ENCODE data around the gene FREY1.

FREY1 gene

DNA sequence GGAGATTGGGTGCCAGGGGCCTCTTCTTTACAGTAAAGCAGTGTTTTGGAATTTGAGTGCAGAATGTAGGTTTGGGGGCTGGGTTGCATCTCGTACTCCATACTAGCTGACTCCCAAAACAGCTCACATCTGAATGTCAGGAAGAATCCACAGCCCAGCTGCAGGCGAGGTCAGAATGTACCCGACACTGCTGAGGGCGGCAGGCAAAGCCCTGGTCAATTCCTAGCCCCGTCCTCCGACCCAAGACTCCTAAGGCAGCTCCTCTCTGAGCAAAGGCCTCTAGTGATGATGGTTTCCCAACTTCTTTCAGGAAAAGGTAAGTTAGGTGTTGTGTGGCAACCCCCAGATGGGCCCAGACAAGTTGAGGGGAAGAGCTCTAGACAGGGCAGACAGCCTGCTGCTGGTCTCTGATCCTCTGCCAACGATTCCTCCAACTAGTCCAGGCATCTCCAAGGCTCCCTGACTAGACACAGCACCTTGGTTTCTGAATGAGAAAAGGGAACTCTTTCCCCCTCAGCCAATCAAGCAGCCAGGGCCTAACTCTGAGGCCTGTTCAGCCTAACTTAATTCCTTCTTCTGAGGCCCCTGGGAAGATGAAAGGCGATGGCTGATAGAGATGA lies 24.0 kb upstream of the FREY1 start:
- peaks cover 10% of the 10 kb centered on the region for H3K4me1 ChIP-seq (ENCODE audit: insufficient read depth, low read length, poor library complexity, severe bottlenecking)
- no peaks in the 10 kb centered on the region for H3K79me2 ChIP-seq (ENCODE audit: insufficient read depth, low read length)
- H3K9ac ChIP-seq (ENCODE audit: low read depth, low read length, poor library complexity, severe bottlenecking): no peak overlapping the region
- no peak overlapping the region for H3K4me3 ChIP-seq (ENCODE audit: low read length, poor library complexity, severe bottlenecking)
- H3F3A ChIP-seq (ENCODE audit: low read depth): no peaks in the 10 kb centered on the region
- H3K27me3 ChIP-seq (ENCODE audit: insufficient read depth, low read length, poor library complexity, severe bottlenecking): no peaks in the 10 kb centered on the region
- TF ChIP-seq, protein P1, sequence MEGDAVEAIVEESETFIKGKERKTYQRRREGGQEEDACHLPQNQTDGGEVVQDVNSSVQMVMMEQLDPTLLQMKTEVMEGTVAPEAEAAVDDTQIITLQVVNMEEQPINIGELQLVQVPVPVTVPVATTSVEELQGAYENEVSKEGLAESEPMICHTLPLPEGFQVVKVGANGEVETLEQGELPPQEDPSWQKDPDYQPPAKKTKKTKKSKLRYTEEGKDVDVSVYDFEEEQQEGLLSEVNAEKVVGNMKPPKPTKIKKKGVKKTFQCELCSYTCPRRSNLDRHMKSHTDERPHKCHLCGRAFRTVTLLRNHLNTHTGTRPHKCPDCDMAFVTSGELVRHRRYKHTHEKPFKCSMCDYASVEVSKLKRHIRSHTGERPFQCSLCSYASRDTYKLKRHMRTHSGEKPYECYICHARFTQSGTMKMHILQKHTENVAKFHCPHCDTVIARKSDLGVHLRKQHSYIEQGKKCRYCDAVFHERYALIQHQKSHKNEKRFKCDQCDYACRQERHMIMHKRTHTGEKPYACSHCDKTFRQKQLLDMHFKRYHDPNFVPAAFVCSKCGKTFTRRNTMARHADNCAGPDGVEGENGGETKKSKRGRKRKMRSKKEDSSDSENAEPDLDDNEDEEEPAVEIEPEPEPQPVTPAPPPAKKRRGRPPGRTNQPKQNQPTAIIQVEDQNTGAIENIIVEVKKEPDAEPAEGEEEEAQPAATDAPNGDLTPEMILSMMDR (conservative IDR thresholded peaks at IDR 0.05; ENCODE audit: low read length): no peak
- TF ChIP-seq EZH2phosphoT487 (IDR thresholded peaks at IDR 0.05; ENCODE audit: borderline replicate concordance): no peak
- H3K4me2 ChIP-seq (ENCODE audit: low read depth, low read length, poor library complexity, severe bottlenecking): no peak overlapping the region
- H3K36me3 ChIP-seq (ENCODE audit: insufficient read depth, low read length): peaks cover 41% of the 10 kb centered on the region; the same call in 1 of the 2 replicates
- H3K9me3 ChIP-seq (ENCODE audit: insufficient read depth, low read depth, low read length): no peaks in the 10 kb centered on the region
- no peaks in the 10 kb centered on the region for H3K9me2 ChIP-seq (replicated peaks; ENCODE audit: low read depth, low read length)
- no peak overlapping the region for H2AFZ ChIP-seq (ENCODE audit: low read length)
- no peaks in the 10 kb centered on the region for H4K20me1 ChIP-seq (ENCODE audit: insufficient read depth, low read length, poor library complexity, severe bottlenecking)

DNA sequence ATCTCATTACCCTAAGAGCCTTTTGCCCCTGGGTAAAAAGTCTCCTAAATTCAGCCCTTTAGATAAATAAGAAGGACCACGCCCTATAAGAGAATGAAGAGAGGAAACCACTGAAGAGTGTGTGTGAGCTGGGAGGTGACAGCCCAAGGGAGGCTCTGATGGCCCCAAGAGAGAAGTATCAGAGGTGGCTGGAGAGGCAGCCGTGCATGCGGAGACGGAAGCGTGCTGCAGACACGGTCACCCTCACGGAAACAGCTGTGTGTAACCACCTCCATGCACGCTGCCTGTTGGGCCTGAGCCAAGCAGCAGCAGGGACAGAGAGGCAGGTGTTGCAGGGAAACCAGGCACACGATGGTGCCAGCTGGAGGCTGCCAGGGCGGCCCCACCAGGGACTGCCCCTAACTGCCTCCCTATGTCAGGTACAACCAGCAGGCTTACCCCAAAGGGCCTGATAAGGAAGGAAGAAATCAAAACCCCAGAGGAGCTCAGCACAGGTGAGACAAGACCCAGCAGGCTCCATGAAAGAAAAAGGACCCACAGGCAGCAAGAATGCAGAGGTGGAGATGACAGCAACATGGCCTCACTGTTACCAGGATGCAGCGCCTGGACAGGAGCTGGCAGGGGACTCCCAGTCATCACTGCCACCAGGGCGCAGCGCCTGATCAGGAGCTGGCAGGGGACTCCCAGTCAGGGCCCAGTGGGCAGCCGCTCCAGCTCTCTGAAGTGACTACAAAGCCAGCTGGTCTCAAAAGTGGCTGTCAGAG lies 23.1 kb upstream of the FREY1 start:
- no peak overlapping the region for H3K4me3 ChIP-seq (ENCODE audit: low read length, poor library complexity, severe bottlenecking)
- no peaks in the 10 kb centered on the region for H3F3A ChIP-seq (ENCODE audit: low read depth)
- peaks cover 10% of the 10 kb centered on the region for H3K4me1 ChIP-seq (ENCODE audit: insufficient read depth, low read length, poor library complexity, severe bottlenecking)
- H3K27me3 ChIP-seq (ENCODE audit: insufficient read depth, low read length, poor library complexity, severe bottlenecking): no peaks in the 10 kb centered on the region
- H3K9ac ChIP-seq (ENCODE audit: low read depth, low read length, poor library complexity, severe bottlenecking): no peak overlapping the region
- H3K79me2 ChIP-seq (ENCODE audit: insufficient read depth, low read length): no peaks in the 10 kb centered on the region
- no peak overlapping the region for H3K4me2 ChIP-seq (ENCODE audit: low read depth, low read length, poor library complexity, severe bottlenecking)
- TF ChIP-seq, protein P1 (conservative IDR thresholded peaks at IDR 0.05; ENCODE audit: low read length): no peak
- no peak for TF ChIP-seq EZH2phosphoT487 (IDR thresholded peaks at IDR 0.05; ENCODE audit: borderline replicate concordance)
- H4K20me1 ChIP-seq (ENCODE audit: insufficient read depth, low read length, poor library complexity, severe bottlenecking): no peaks in the 10 kb centered on the region
- peaks cover 34% of the 10 kb centered on the region; the same call in 1 of the 2 replicates for H3K36me3 ChIP-seq (ENCODE audit: insufficient read depth, low read length)
- H3K9me2 ChIP-seq (replicated peaks; ENCODE audit: low read depth, low read length): no peaks in the 10 kb centered on the region
- H3K9me3 ChIP-seq (ENCODE audit: insufficient read depth, low read depth, low read length): no peaks in the 10 kb centered on the region
- no peak overlapping the region for H2AFZ ChIP-seq (ENCODE audit: low read length)

DNA sequence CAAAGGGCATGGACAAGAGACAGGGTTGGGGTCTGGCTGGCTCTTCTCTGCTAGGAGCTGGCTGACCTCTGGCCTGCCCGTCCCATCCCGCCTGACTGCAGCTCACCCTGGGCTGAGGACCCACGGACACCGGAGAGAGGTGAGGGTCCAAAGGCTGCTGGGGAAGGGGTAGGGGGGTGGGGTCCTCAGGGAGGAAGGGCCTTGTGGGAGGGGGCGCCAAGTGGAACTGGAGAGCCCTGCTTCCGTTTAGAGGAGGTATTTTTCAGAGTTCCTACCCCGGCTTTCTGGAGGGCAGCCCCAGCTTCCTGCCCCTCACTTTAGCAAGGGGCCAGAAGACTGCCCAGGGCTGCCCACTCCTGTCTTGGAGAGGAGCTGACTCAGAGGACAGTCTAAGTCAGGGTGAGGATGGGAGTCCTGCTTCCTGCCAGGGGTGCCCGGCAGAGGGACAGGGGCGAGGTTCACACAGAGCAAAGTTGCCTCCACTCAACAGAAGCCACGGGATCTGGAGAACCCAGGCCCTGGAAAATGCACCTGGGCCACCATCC lies 22.5 kb upstream of the FREY1 start:
- Histone ChIP-seq H3K4me1 (ENCODE audit: insufficient read depth, low read length, poor library complexity, severe bottlenecking) (peaks cover 10% of the 10 kb centered on the region), H3K4me2 (ENCODE audit: low read depth, low read length, poor library complexity, severe bottlenecking) (no peak overlapping the region), H3K27me3 (ENCODE audit: insufficient read depth, low read length, poor library complexity, severe bottlenecking) (no peaks in the 10 kb centered on the region), H3F3A (ENCODE audit: low read depth) (no peaks in the 10 kb centered on the region), H3K4me3 (ENCODE audit: low read length, poor library complexity, severe bottlenecking) (no peak overlapping the region), H3K79me2 (ENCODE audit: insufficient read depth, low read length) (no peaks in the 10 kb centered on the region), H3K9ac (ENCODE audit: low read depth, low read length, poor library complexity, severe bottlenecking) (no peak overlapping the region), H3K9me3 (ENCODE audit: insufficient read depth, low read depth, low read length) (no peaks in the 10 kb centered on the region), H3K36me3 (ENCODE audit: insufficient read depth, low read length) (peaks cover 27% of the 10 kb centered on the region; the same call in 1 of the 2 replicates), H2AFZ (ENCODE audit: low read length) (no peak overlapping the region), H3K9me2 (replicated peaks; ENCODE audit: low read depth, low read length) (no peaks in the 10 kb centered on the region), H4K20me1 (ENCODE audit: insufficient read depth, low read length, poor library complexity, severe bottlenecking) (no peaks in the 10 kb centered on the region)
- TF ChIP-seq, protein P1 (conservative IDR thresholded peaks at IDR 0.05; ENCODE audit: low read length): no peak
- no peak for TF ChIP-seq EZH2phosphoT487 (IDR thresholded peaks at IDR 0.05; ENCODE audit: borderline replicate concordance)

Data from Loucy (cell line).